MCF 10A (cell line): ENCODE data around the gene CCDC68. TPM values are rescaled to one million over a fixed set of nuclear protein-coding genes. Genes with fewer than 3 reads are reported as not detected.

Experiments
- BruUV-seq: library from RNA; stranded (reverse); fragments of 400-500 nt; replicated peaks from 2 replicates; lab custom pipeline; 2021; lab: Mats Ljungman, UMichigan
- CTCF ChIA-PET: fragments of 300-600 bp; sonication (Branson Sonifier 250); formaldehyde crosslinking; extraction: SDS; loops from one replicate; lab custom pipeline; 2021; ENCODE audit warnings: antibody characterized with exemption, inconsistent platforms; lab: Yijun Ruan, JAX
- POLR2A ChIA-PET: fragments of 300-600, 350-650 bp; sonication (Branson Sonifier 250); formaldehyde crosslinking; extraction: SDS; loops from one replicate; lab custom pipeline; 2020; ENCODE audit warnings: antibody characterized with exemption, inconsistent platforms; lab: Yijun Ruan, JAX
- DNase-seq: peaks from one replicate; pipeline ENCODE4 v3.0.0-alpha.2; 2018; ENCODE audit not compliant: unreplicated experiment
- H3K27ac Mint-ChIP-seq: one replicate; pipeline ENCODE4 v1.8.0; 2022; ENCODE audit warnings: mild to moderate bottlenecking, low read depth, mixed read lengths; ENCODE audit not compliant: unreplicated experiment
- H3K27me3 Mint-ChIP-seq: one replicate; pipeline ENCODE4 v1.8.0; 2022; ENCODE audit warnings: mixed read lengths; ENCODE audit not compliant: insufficient read depth, unreplicated experiment
- H3K36me3 Mint-ChIP-seq: one replicate; pipeline ENCODE4 v1.8.0; 2022; ENCODE audit warnings: mild to moderate bottlenecking, moderate library complexity, mixed read lengths; ENCODE audit not compliant: insufficient read depth, unreplicated experiment
- H3K4me1 Mint-ChIP-seq: one replicate; pipeline ENCODE4 v1.8.0; 2022; ENCODE audit warnings: mixed read lengths; ENCODE audit not compliant: insufficient read depth, unreplicated experiment
- H3K4me3 Mint-ChIP-seq: one replicate; pipeline ENCODE4 v1.8.0; 2022; ENCODE audit warnings: mild to moderate bottlenecking, moderate library complexity, mixed read lengths; ENCODE audit not compliant: unreplicated experiment
- H3K9me3 Mint-ChIP-seq: one replicate; pipeline ENCODE4 v1.8.0; 2022; ENCODE audit warnings: mixed read lengths; ENCODE audit not compliant: unreplicated experiment
- CTCF ChIP-seq: fragments of 200-600 bp; IDR thresholded peaks from one replicate; pipeline ENCODE4 v1.8.0; 2022; ENCODE audit warnings: antibody characterized with exemption, mild to moderate bottlenecking; ENCODE audit not compliant: unreplicated experiment
- intact Hi-C: fragments of 100-400 bp; cut with micrococcal nuclease; formaldehyde crosslinking; loops from 2 replicates; pipeline ENCODE4 v1.14.1; 2022
- total RNA-seq: library from RNA; stranded (reverse); gene quantifications from 2 replicates; pipeline ENCODE4 v1.2.3, GENCODE V29; 2022

CCDC68 gene
- total RNA-seq, 1 experiment from 2014 or later, result 3.3 TPM

- peaks cover 4% of the 10 kb centered on the region for H3K36me3 Mint-ChIP-seq
- no TSS peak for BruUV-seq
- ChIA-PET POLR2A (interaction anchor here (0.9 to 2.1 kb wide), 6 partner anchors 8 to 356 kb away, joined by 3 to 6 read pairs (median 4); no protein-coding TSS in a partner anchor), CTCF (interaction anchor here (0.6 to 2.5 kb wide), 3 partner anchors 9 to 279 kb away, joined by 3 to 8 read pairs (median 3); no protein-coding TSS in a partner anchor)
- peak overlapping the region; percentile 87 for H3K27ac Mint-ChIP-seq
- intact Hi-C loops, result no loop called here
- peak; percentile 24 for DNase-seq
- H3K9me3 Mint-ChIP-seq, result no peaks in the 10 kb centered on the region
- H3K4me3 Mint-ChIP-seq, result peak overlapping the region; percentile 77
- no peak for TF ChIP-seq CTCF
- no peaks in the 10 kb centered on the region for H3K27me3 Mint-ChIP-seq
- peaks cover 21% of the 10 kb centered on the region for H3K4me1 Mint-ChIP-seq
Measured at GRCh38 chr18:54957996-54958395, 1.3 kb downstream of the CCDC68 start.

GRCh38 chr18:54957296-54957832 is 1.9 kb downstream of the CCDC68 start:
- ChIA-PET POLR2A (interaction anchor here (1.0 to 2.1 kb wide), 6 partner anchors 9 to 265 kb away, joined by 3 to 6 read pairs (median 4); no protein-coding TSS in a partner anchor), CTCF (interaction anchor here (0.8 to 2.5 kb wide), 2 partner anchors 8 kb away, joined by 3 to 8 read pairs; no protein-coding TSS in a partner anchor)
- no peaks in the 10 kb centered on the region for H3K9me3 Mint-ChIP-seq
- peaks cover 4% of the 10 kb centered on the region for H3K36me3 Mint-ChIP-seq
- no peaks in the 10 kb centered on the region for H3K27me3 Mint-ChIP-seq
- no peak for TF ChIP-seq CTCF
- intact Hi-C loops, result no loop called here
- peak overlapping the region; percentile 87 for H3K27ac Mint-ChIP-seq
- BruUV-seq, result no TSS peak
- peaks cover 21% of the 10 kb centered on the region for H3K4me1 Mint-ChIP-seq
- DNase-seq, result no peak
- H3K4me3 Mint-ChIP-seq, result peak overlapping the region; percentile 77

GRCh38 chr18:54956506-54956905 is 2.8 kb downstream of the CCDC68 start:
- no peaks in the 10 kb centered on the region for H3K27me3 Mint-ChIP-seq
- H3K9me3 Mint-ChIP-seq, result no peaks in the 10 kb centered on the region
- peak overlapping the region; percentile 87 for H3K27ac Mint-ChIP-seq
- DNase-seq, result no peak
- intact Hi-C loops, result no loop called here
- peaks cover 4% of the 10 kb centered on the region for H3K36me3 Mint-ChIP-seq
- H3K4me1 Mint-ChIP-seq, result peaks cover 21% of the 10 kb centered on the region
- CTCF ChIA-PET, result interaction anchor here (0.6 to 1.0 kb wide), 5 partner anchors 9 to 589 kb away, joined by 3 read pairs; no protein-coding TSS in a partner anchor
- POLR2A ChIA-PET, result interaction anchor here (1.0 to 2.1 kb wide), 5 partner anchors 9 to 265 kb away, joined by 3 to 6 read pairs (median 4); no protein-coding TSS in a partner anchor
- H3K4me3 Mint-ChIP-seq, result no peak overlapping the region
- BruUV-seq, result no TSS peak
- no peak for TF ChIP-seq CTCF

GRCh38 chr18:54952026-54952425 is 7.2 kb downstream of the CCDC68 start:
- no TSS peak for BruUV-seq
- no peak for DNase-seq
- H3K4me3 Mint-ChIP-seq, result no peak overlapping the region
- ChIA-PET POLR2A (no interaction called here), CTCF (interaction anchor here (0.6 to 4.6 kb wide), 4 partner anchors 31 to 434 kb away, joined by 3 to 60 read pairs (median 10); no protein-coding TSS in a partner anchor)
- H3K9me3 Mint-ChIP-seq, result no peaks in the 10 kb centered on the region
- H3K4me1 Mint-ChIP-seq, result peaks cover 4% of the 10 kb centered on the region
- intact Hi-C loops, result no loop called here
- no peak for TF ChIP-seq CTCF
- H3K27me3 Mint-ChIP-seq, result no peaks in the 10 kb centered on the region
- H3K27ac Mint-ChIP-seq, result no peak overlapping the region
- no peaks in the 10 kb centered on the region for H3K36me3 Mint-ChIP-seq
